HCT116 (cell line): ENCODE measurements around the gene CATSPERD. TPM values are rescaled to one million over a fixed set of nuclear protein-coding genes. Genes with fewer than 3 reads are reported as not detected.
"Not testable (repeated sequence)": the region's sequence is repeated elsewhere in the genome, so short reads cannot be mapped to it uniquely, and the experiment has no call there.

Source experiments
- ATAC-seq: fragments of 200-7000 bp; cut with Tn5 transposase; 2 replicates; pipeline ENCODE4 v1.9.1; 2020; ENCODE audit warnings: mild to moderate bottlenecking, moderate library complexity
- BruUV-seq: library from RNA; stranded (reverse); fragments of 400-500 nt; replicated peaks from 2 replicates; lab custom pipeline; 2021; lab: Mats Ljungman, UMichigan
- CTCF ChIA-PET: fragments of 300-600 bp; sonication (Branson Sonifier 250); formaldehyde crosslinking; loops from one replicate; lab custom pipeline; 2021; ENCODE audit warnings: antibody characterized with exemption; lab: Charles Lee
- POLR2A ChIA-PET: fragments of 300-600, 350-600 bp; sonication (Branson Sonifier 250); formaldehyde crosslinking; loops from one replicate; lab custom pipeline; 2021; ENCODE audit warnings: antibody characterized with exemption; lab: Charles Lee
- RAD21 ChIA-PET, 2 experiments: fragments of 300-600 bp; sonication (Branson Sonifier 250); formaldehyde crosslinking; loops; one replicate each; lab custom pipeline; 2023; ENCODE audit warnings: low total read pairs in 2 of 2; ENCODE audit not compliant: uncharacterized antibody in 2 of 2, unreplicated experiment in 2 of 2, low non-redundant PET in 1 of 2; lab: Charles Lee
- DNase-seq: peaks from one replicate; pipeline ENCODE4 v3.0.0-alpha.2; 2010; ENCODE audit warnings: low read depth, low spot score
- H2AFZ ChIP-seq: fragments of 200-600 bp; shearing (Covaris generic), sonication (generic); 2 replicates; pipeline ENCODE4 v1.6.1; 2017; ENCODE audit warnings: low read depth, mixed run types, mixed read lengths, antibody characterized with exemption, low read length; ENCODE audit not compliant: poor library complexity, severe bottlenecking
- H3K27ac ChIP-seq: 2 replicates; pipeline ENCODE4 v1.5.1; 2012; ENCODE audit warnings: low read depth, low read length
- H3K27me3 ChIP-seq: fragments of 200-600 bp; sonication (generic); 2 replicates; pipeline ENCODE4 v1.6.1; 2016; ENCODE audit warnings: mixed run types, low read length, mixed read lengths; ENCODE audit not compliant: insufficient read depth
- H3K36me3 ChIP-seq, 2 experiments: fragments of 200-500 bp in 1 of 2; fragments of 200-600 bp in 1 of 2; sonication (Bioruptor generic) in 1 of 2; sonication (generic) in 1 of 2; 2 replicates each; pipeline versions ENCODE4 v1.5.1 to v1.6.1; 2014 to 2016; ENCODE audit warnings: low read length in 2 of 2, inconsistent platforms in 1 of 2, mixed read lengths in 1 of 2, mixed run types in 1 of 2; ENCODE audit not compliant: insufficient read depth in 2 of 2, control insufficient read depth in 1 of 2
- H3K4me1 ChIP-seq, 2 experiments: fragments of 200-600 bp in 1 of 2; sonication (generic) in 1 of 2; 2 replicates each; pipeline versions ENCODE4 v1.5.1 to v1.6.1; 2012 to 2017; ENCODE audit warnings: low read length in 2 of 2, inconsistent platforms in 1 of 2, mild to moderate bottlenecking in 1 of 2, mixed read lengths in 1 of 2, mixed run types in 1 of 2, moderate library complexity in 1 of 2; ENCODE audit not compliant: insufficient read depth in 2 of 2, control insufficient read depth in 1 of 2
- H3K4me2 ChIP-seq: fragments of 200-600 bp; sonication (generic); 2 replicates; pipeline ENCODE4 v1.6.1; 2017; ENCODE audit warnings: mixed run types, low read length, mixed read lengths
- H3K4me3 ChIP-seq, 2 experiments: fragments of 200-600 bp in 1 of 2; sonication (generic) in 1 of 2; replicated peaks in 1 of 2; 2 replicates each; pipeline ENCODE4 v1.5.1; 2011 to 2016; ENCODE audit warnings: low read length in 2 of 2, control low read depth in 1 of 2, low read depth in 1 of 2, mild to moderate bottlenecking in 1 of 2, mixed read lengths in 1 of 2, mixed run types in 1 of 2
- H3K79me2 ChIP-seq: fragments of 200-600 bp; sonication (generic); 2 replicates; pipeline ENCODE4 v1.6.1; 2017; ENCODE audit warnings: mild to moderate bottlenecking, mixed run types, low read length, moderate library complexity, mixed read lengths; ENCODE audit not compliant: insufficient read depth
- H3K9ac ChIP-seq: fragments of 200-600 bp; sonication (generic); 2 replicates; pipeline ENCODE4 v1.6.1; 2016; ENCODE audit warnings: low read length, mixed read lengths
- H3K9me2 ChIP-seq: fragments of 200-600 bp; sonication (generic), shearing (Covaris generic); 2 replicates; pipeline ENCODE4 v1.6.1; 2017; ENCODE audit warnings: mixed run types, mild to moderate bottlenecking, moderate library complexity; ENCODE audit not compliant: insufficient read depth
- H3K9me3 ChIP-seq, 2 experiments: fragments of 200-500 bp in 1 of 2; fragments of 200-600 bp in 1 of 2; sonication (Bioruptor generic) in 1 of 2; sonication (generic) in 1 of 2; 2 replicates each; pipeline ENCODE4 v1.6.1; 2014 to 2017; ENCODE audit warnings: low read length in 2 of 2, mixed read lengths in 2 of 2, inconsistent platforms in 1 of 2, low read depth in 1 of 2, mild to moderate bottlenecking in 1 of 2, mixed run types in 1 of 2, moderate library complexity in 1 of 2; ENCODE audit not compliant: control insufficient read depth in 1 of 2, insufficient read depth in 1 of 2
- H4K20me1 ChIP-seq: fragments of 200-600 bp; sonication (generic), shearing (Covaris generic); 2 replicates; pipeline ENCODE4 v1.6.1; 2017; ENCODE audit warnings: mixed run types, mild to moderate bottlenecking, moderate library complexity; ENCODE audit not compliant: insufficient read depth
- CEBPB ChIP-seq: IDR thresholded peaks from 2 replicates; pipeline ENCODE4 v1.6.1; 2012; ENCODE audit warnings: low read depth
- EGR1 ChIP-seq: IDR thresholded peaks from 2 replicates; pipeline ENCODE4 v1.6.1; 2012; ENCODE audit warnings: low read depth
- EZH2phosphoT487 ChIP-seq: fragments of 200-600 bp; IDR thresholded peaks from 2 replicates; pipeline ENCODE4 v1.6.1; 2018; ENCODE audit warnings: antibody characterized with exemption, borderline replicate concordance
- MAX ChIP-seq: IDR thresholded peaks from 2 replicates; pipeline ENCODE4 v1.6.1; 2012
- POLR2A ChIP-seq: IDR thresholded peaks from 2 replicates; pipeline ENCODE4 v1.7.0; 2011; ENCODE audit warnings: borderline replicate concordance; ENCODE audit not compliant: insufficient read depth, insufficient read length; ENCODE audit errors: extremely low read depth
- REST ChIP-seq: IDR thresholded peaks from 2 replicates; pipeline ENCODE4 v1.6.1; 2012; ENCODE audit warnings: low read depth
- SP1 ChIP-seq: IDR thresholded peaks from 2 replicates; pipeline ENCODE4 v1.6.1; 2012; ENCODE audit warnings: low read depth
- SRF ChIP-seq: IDR thresholded peaks from 2 replicates; pipeline ENCODE4 v1.6.1; 2012; ENCODE audit warnings: low read depth
- YY1 ChIP-seq: IDR thresholded peaks from 2 replicates; pipeline ENCODE4 v1.6.1; 2011; ENCODE audit warnings: low read length, low read depth, moderate library complexity, mild to moderate bottlenecking; ENCODE audit not compliant: insufficient replicate concordance; ENCODE audit errors: extremely low read depth
- ZBTB33 ChIP-seq: IDR thresholded peaks from 2 replicates; pipeline ENCODE4 v1.6.1; 2011; ENCODE audit warnings: mild to moderate bottlenecking, low read length, moderate library complexity; ENCODE audit not compliant: insufficient replicate concordance; ENCODE audit errors: extremely low read depth
- ZFX ChIP-seq: fragments of 450-650 bp; IDR thresholded peaks from 2 replicates; pipeline ENCODE4 v1.6.1; 2017
- intact Hi-C: fragments of 100-400 bp; cut with micrococcal nuclease; formaldehyde crosslinking; loops from 2 replicates; pipeline ENCODE4 v1.10.0; 2022
- total RNA-seq: library from RNA; stranded (reverse); gene quantifications from one replicate; pipeline ENCODE4 v1.2.1, GENCODE V29; 2021; ENCODE audit not compliant: unreplicated experiment
- TF ChIP-seq, protein P1 (sequence below), 3 experiments: fragments of 200-600 bp in 1 of 3; sonication (generic) in 1 of 3; IDR thresholded peaks in 2 of 3; conservative IDR thresholded peaks in 1 of 3; 2 replicates each; pipeline ENCODE4 v1.5.1; 2012 to 2017; ENCODE audit warnings: low read depth in 2 of 3, low read length in 2 of 3, antibody characterized with exemption in 1 of 3, borderline replicate concordance in 1 of 3, control low read depth in 1 of 3, mild to moderate bottlenecking in 1 of 3, mixed read lengths in 1 of 3, mixed run types in 1 of 3, moderate library complexity in 1 of 3; ENCODE audit not compliant: insufficient read depth in 1 of 3

Gene CATSPERD
- total RNA-seq, 1 experiment from 2014 or later, result not detected

DNA sequence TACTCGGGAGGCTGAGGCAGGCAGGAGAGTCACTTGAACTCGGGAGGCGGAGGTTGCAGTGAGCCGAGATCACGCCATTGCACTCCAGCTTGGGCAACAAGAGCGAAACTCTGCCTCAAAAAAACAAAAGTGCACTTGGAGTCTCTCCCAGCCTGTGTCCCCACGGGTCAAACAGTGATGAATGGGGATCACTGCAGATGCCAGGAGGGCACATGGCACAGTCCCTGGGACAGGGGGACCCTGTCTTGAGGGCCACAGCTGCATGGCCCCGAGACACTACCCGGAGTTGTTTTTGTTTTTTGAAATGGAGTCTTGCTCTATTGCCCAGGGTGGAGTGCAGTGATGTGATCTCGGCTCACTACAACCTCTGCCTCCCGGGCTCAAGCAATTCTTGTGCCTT, 60.5 kb downstream of the CATSPERD start:
- H3K4me3 ChIP-seq, RAD21 ChIA-PET, H3K4me1 ChIP-seq, H2AFZ ChIP-seq, H3K9ac ChIP-seq, H3K27me3 ChIP-seq, CTCF ChIA-PET, BruUV-seq, intact Hi-C loops, ATAC-seq, DNase-seq, H3K4me2 ChIP-seq, H3K79me2 ChIP-seq, H3K27ac ChIP-seq, H3K9me2 ChIP-seq, H4K20me1 ChIP-seq, H3K9me3 ChIP-seq: not testable (repeated sequence)
- POLR2A ChIA-PET, result interaction anchor here (0.6 kb wide), 1 partner anchor 11 kb away, joined by 3 read pairs; no protein-coding TSS in a partner anchor
- peaks cover 9 to 17% of the 10 kb centered on the region in 2 experiments; a peak in 3 of 4 replicates for H3K36me3 ChIP-seq

DNA sequence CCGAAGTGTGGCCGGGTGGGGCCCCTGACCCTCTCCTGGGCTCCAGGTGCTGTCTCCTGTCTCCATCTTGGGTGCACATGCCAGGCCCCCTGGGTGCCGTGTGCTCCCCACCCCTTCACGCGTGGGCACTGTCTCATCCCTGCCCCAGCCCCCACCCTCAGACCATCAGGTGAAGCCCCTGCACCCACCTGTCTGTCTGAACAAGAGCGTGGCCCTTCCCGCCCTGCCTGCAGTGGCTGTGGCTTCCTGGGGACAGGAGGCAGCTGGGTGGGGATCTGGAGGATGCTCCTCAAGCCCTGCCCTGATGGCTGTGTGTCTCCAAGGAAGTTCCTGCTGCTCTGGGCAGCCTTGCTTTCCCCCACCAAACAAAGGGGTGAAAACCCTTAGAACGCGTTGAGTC, 61.9 kb downstream of the CATSPERD start:
- Histone ChIP-seq H3K79me2 (peaks cover 3% of the 10 kb centered on the region; the same call in 1 of the 2 replicates), H3K9ac (no peak overlapping the region), H3K27ac (no peak overlapping the region), H2AFZ (no peak overlapping the region), H3K36me3 (peaks cover 19 to 30% of the 10 kb centered on the region in 2 experiments; a peak in 3 of 4 replicates), H3K27me3 (no peaks in the 10 kb centered on the region), H3K9me3 (no peaks in the 10 kb centered on the region), H3K4me2 (no peak overlapping the region), H4K20me1 (no peaks in the 10 kb centered on the region), H3K9me2 (no peaks in the 10 kb centered on the region), H3K4me1 (no peaks in the 10 kb centered on the region), H3K4me3 (no peak overlapping the region)
- intact Hi-C loops, result no loop called here
- no TSS peak for BruUV-seq
- DNase-seq (no peak), ATAC-seq (peak; percentile 19; the same call in 1 of the 2 replicates)
- CTCF ChIA-PET, result interaction anchor here (1.1 kb wide), 1 partner anchor 22 kb away, joined by 4 read pairs; no protein-coding TSS in a partner anchor
- RAD21 ChIA-PET, result no interaction called here
- POLR2A ChIA-PET, result no interaction called here
- TF ChIP-seq, protein P1, sequence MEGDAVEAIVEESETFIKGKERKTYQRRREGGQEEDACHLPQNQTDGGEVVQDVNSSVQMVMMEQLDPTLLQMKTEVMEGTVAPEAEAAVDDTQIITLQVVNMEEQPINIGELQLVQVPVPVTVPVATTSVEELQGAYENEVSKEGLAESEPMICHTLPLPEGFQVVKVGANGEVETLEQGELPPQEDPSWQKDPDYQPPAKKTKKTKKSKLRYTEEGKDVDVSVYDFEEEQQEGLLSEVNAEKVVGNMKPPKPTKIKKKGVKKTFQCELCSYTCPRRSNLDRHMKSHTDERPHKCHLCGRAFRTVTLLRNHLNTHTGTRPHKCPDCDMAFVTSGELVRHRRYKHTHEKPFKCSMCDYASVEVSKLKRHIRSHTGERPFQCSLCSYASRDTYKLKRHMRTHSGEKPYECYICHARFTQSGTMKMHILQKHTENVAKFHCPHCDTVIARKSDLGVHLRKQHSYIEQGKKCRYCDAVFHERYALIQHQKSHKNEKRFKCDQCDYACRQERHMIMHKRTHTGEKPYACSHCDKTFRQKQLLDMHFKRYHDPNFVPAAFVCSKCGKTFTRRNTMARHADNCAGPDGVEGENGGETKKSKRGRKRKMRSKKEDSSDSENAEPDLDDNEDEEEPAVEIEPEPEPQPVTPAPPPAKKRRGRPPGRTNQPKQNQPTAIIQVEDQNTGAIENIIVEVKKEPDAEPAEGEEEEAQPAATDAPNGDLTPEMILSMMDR (IDR thresholded peaks at IDR 0.05 in 2 of 3, conservative IDR thresholded peaks at IDR 0.05 in 1 of 3; ENCODE audit: borderline replicate concordance in 1 of 3, insufficient read depth in 1 of 3, low read depth in 2 of 3, low read length in 2 of 3), result no peak
- TF ChIP-seq MAX (no peak), SRF (no peak), POLR2A (no peak), SP1 (no peak), EGR1 (no peak), ZFX (no peak), YY1 (no peak), REST (no peak), ZBTB33 (no peak), CEBPB (no peak), EZH2phosphoT487 (no peak)
